GM18505 (cell line): ENCODE measurements around the gene RPAP2.
"Not testable (repeated sequence)": the region's sequence is repeated elsewhere in the genome, so short reads cannot be mapped to it uniquely, and the experiment has no call there.

Experiments used
- ATAC-seq: cut with Tn5 transposase; IDR thresholded peaks from one replicate; pipeline ENCODE4 v1.9.1; 2021; ENCODE audit not compliant: unreplicated experiment
- POLR2A ChIP-seq: IDR thresholded peaks from 4 replicates; pipeline ENCODE4 v1.6.1; 2011; ENCODE audit warnings: borderline replicate concordance; ENCODE audit not compliant: insufficient read depth, insufficient read length; ENCODE audit errors: extremely low read depth

RPAP2 gene

GRCh38 chr1:92367496-92367895 is 68.6 kb downstream of the RPAP2 start:
- ATAC-seq: no peak
- no peak for TF ChIP-seq POLR2A

- ATAC-seq: no peak
- no peak for TF ChIP-seq POLR2A
Measured at GRCh38 chr1:92372164-92372563, 73.3 kb downstream of the RPAP2 start.

- TF ChIP-seq POLR2A: no peak
- no peak for ATAC-seq
Measured at GRCh38 chr1:92374223-92374622, 75.4 kb downstream of the RPAP2 start.

GRCh38 chr1:92376345-92376744 is 77.5 kb downstream of the RPAP2 start:
- no peak for ATAC-seq
- no peak for TF ChIP-seq POLR2A

- not testable (repeated sequence) for ATAC-seq
Measured at GRCh38 chr1:92377991-92378390, 79.1 kb downstream of the RPAP2 start.

GRCh38 chr1:92380867-92381266 is 82.0 kb downstream of the RPAP2 start:
- no peak for TF ChIP-seq POLR2A
- ATAC-seq: no peak

- not testable (repeated sequence) for ATAC-seq
Measured at GRCh38 chr1:92393966-92394365, 95.1 kb downstream of the RPAP2 start.

GRCh38 chr1:92398519-92398918 is 99.7 kb downstream of the RPAP2 start:
- TF ChIP-seq POLR2A: no peak
- no peak for ATAC-seq

- peak; percentile 63 for ATAC-seq
- TF ChIP-seq POLR2A: no peak
Measured at GRCh38 chr1:92399076-92399475, 100.2 kb downstream of the RPAP2 start.

- no peak for ATAC-seq
Measured at GRCh38 chr1:92404661-92405060, 105.8 kb downstream of the RPAP2 start.

GRCh38 chr1:92408825-92409224 is 110.0 kb downstream of the RPAP2 start:
- no peak for TF ChIP-seq POLR2A
- ATAC-seq: no peak

More at GRCh38 chr1:92404661-92405060, 105.8 kb downstream of the RPAP2 start:
- no peak for TF ChIP-seq POLR2A

GRCh38 chr1:92409946-92410549 is 111.2 kb downstream of the RPAP2 start:
- TF ChIP-seq POLR2A: no peak
- no peak for ATAC-seq

GRCh38 chr1:92410706-92411105 is 111.8 kb downstream of the RPAP2 start:
- no peak for TF ChIP-seq POLR2A
- ATAC-seq: no peak

GRCh38 chr1:92411511-92411910 is 112.7 kb downstream of the RPAP2 start:
- no peak for ATAC-seq
- no peak for TF ChIP-seq POLR2A

GRCh38 chr1:92419642-92420041 is 120.8 kb downstream of the RPAP2 start:
- ATAC-seq: no peak
- no peak for TF ChIP-seq POLR2A
